Measurements from ENCODE around the gene OPA1. TPM values are rescaled to one million over a fixed set of nuclear protein-coding genes. Genes with fewer than 3 reads are reported as not detected.

The OPA1 gene
- total and polyA plus RNA-seq, 2 of the 13 experiments (the other 11 are each of a cell fraction or from before 2014, with no cell fraction given), result 26.7 to 78.5 TPM

DNA sequence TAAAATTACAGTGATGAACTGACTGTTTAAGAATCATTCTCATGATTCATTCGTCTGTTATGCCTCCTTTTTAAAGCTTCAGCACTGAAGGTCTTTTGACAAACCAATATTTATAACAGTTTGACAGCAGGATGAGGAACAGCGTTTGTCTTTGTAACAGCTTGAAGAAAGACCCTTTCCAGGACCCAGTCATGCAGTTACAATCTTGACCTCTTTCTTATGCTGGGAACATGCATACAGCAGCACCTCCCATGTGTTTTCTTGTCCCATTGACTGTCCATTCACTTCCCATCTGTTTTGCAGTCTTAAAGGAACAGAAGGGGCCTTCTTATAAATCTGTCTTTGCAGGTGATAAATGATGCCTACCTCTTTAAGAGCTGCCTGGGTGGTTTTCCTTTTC, 87.2 kb downstream of the OPA1 start:
- Histone ChIP-seq H2AFZ (ENCODE audit: low read length) (no peak overlapping the region), H3K9me3 (ENCODE audit: low read length) (no peaks in the 10 kb centered on the region), H3K4me3 (replicated peaks in 1 of 3; ENCODE audit: insufficient read depth in 1 of 3, low read depth in 2 of 3, low read length in 3 of 3) (no peak overlapping the region), H4K20me1 (ENCODE audit: insufficient read depth, low read length) (no peaks in the 10 kb centered on the region), H3K36me3 (replicated peaks in 1 of 2; ENCODE audit: control insufficient read depth in 1 of 2, insufficient read depth in 2 of 2, low read length in 2 of 2) (0 out of 5 replicates have a peak, but pooled peaks cover 0 to 6% of the 10 kb centered on the region in 2 experiments), H3K4me2 (ENCODE audit: low read depth, low read length) (no peak overlapping the region), H3K4me1 (ENCODE audit: insufficient read depth, low read length) (no peaks in the 10 kb centered on the region), H3K27me3 (ENCODE audit: control insufficient read depth in 1 of 2, insufficient read depth in 2 of 2, low read length in 2 of 2) (no peaks in the 10 kb centered on the region), H3K9ac (ENCODE audit: insufficient read depth, low read depth, low read length) (no peak overlapping the region), H3K27ac (ENCODE audit: extremely low read length, insufficient read depth, low read length) (no peak overlapping the region), H3K79me2 (ENCODE audit: insufficient read depth, low read length) (no peaks in the 10 kb centered on the region)
- 95% methylated on average over 2 of the region's 2 CpGs for WGBS (ENCODE audit: low lambda C conversion rate)
- intact Hi-C loops (cut with micrococcal nuclease; ENCODE audit: unreplicated experiment) (no loop called here), in situ Hi-C loops (cut with HindIII; ENCODE audit: extremely low pct_ligation_motif_present, low pct_unique_long_range_greater_than_20kb) (no loop called here)
- TSS peak; percentile 18 for BruUV-seq (replicated peaks)
- ATAC-seq (no peak), FAIRE-seq (no peak), DNase-seq (ENCODE audit: low spot score) (no peak)
- ChIA-PET POLR2A (no interaction called here), CTCF (ENCODE audit: low intra/inter-chr PET ratio, low total read pairs) (no interaction called here)
- TF ChIP-seq CEBPB (IDR thresholded peaks at IDR 0.05; ENCODE audit: borderline replicate concordance, low read depth, low read length) (no peak), MBNL3 (CRISPR knock-in tag; conservative IDR thresholded peaks at IDR 0.05) (no peak), DR1 (CRISPR knock-in tag; IDR thresholded peaks at IDR 0.05) (no peak), ZKSCAN5 (CRISPR knock-in tag; IDR thresholded peaks at IDR 0.05) (no peak), TAF1 (CRISPR knock-in tag; IDR thresholded peaks at IDR 0.05) (no peak), HDAC2 (CRISPR knock-in tag; IDR thresholded peaks at IDR 0.05) (no peak), KAT8 (CRISPR knock-in tag; IDR thresholded peaks at IDR 0.05) (no peak)
- TF ChIP-seq, protein P1, sequence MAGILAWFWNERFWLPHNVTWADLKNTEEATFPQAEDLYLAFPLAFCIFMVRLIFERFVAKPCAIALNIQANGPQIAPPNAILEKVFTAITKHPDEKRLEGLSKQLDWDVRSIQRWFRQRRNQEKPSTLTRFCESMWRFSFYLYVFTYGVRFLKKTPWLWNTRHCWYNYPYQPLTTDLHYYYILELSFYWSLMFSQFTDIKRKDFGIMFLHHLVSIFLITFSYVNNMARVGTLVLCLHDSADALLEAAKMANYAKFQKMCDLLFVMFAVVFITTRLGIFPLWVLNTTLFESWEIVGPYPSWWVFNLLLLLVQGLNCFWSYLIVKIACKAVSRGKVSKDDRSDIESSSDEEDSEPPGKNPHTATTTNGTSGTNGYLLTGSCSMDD (CRISPR knock-in tag; IDR thresholded peaks at IDR 0.05), result no peak
- TF ChIP-seq, protein P2, sequence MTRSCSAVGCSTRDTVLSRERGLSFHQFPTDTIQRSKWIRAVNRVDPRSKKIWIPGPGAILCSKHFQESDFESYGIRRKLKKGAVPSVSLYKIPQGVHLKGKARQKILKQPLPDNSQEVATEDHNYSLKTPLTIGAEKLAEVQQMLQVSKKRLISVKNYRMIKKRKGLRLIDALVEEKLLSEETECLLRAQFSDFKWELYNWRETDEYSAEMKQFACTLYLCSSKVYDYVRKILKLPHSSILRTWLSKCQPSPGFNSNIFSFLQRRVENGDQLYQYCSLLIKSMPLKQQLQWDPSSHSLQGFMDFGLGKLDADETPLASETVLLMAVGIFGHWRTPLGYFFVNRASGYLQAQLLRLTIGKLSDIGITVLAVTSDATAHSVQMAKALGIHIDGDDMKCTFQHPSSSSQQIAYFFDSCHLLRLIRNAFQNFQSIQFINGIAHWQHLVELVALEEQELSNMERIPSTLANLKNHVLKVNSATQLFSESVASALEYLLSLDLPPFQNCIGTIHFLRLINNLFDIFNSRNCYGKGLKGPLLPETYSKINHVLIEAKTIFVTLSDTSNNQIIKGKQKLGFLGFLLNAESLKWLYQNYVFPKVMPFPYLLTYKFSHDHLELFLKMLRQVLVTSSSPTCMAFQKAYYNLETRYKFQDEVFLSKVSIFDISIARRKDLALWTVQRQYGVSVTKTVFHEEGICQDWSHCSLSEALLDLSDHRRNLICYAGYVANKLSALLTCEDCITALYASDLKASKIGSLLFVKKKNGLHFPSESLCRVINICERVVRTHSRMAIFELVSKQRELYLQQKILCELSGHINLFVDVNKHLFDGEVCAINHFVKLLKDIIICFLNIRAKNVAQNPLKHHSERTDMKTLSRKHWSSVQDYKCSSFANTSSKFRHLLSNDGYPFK (CRISPR knock-in tag; IDR thresholded peaks at IDR 0.05; ENCODE audit: borderline replicate concordance), result no peak
- TF ChIP-seq, protein P3, sequence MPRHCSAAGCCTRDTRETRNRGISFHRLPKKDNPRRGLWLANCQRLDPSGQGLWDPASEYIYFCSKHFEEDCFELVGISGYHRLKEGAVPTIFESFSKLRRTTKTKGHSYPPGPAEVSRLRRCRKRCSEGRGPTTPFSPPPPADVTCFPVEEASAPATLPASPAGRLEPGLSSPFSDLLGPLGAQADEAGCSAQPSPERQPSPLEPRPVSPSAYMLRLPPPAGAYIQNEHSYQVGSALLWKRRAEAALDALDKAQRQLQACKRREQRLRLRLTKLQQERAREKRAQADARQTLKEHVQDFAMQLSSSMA (CRISPR knock-in tag; IDR thresholded peaks at IDR 0.05), result no peak
- TF ChIP-seq, protein P4, sequence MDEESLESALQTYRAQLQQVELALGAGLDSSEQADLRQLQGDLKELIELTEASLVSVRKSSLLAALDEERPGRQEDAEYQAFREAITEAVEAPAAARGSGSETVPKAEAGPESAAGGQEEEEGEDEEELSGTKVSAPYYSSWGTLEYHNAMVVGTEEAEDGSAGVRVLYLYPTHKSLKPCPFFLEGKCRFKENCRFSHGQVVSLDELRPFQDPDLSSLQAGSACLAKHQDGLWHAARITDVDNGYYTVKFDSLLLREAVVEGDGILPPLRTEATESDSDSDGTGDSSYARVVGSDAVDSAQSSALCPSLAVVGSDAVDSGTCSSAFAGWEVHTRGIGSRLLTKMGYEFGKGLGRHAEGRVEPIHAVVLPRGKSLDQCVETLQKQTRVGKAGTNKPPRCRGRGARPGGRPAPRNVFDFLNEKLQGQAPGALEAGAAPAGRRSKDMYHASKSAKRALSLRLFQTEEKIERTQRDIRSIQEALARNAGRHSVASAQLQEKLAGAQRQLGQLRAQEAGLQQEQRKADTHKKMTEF (CRISPR knock-in tag; IDR thresholded peaks at IDR 0.05), result no peak
